ENCODE measurements around the gene NSMF. TPM values are rescaled to one million over a fixed set of nuclear protein-coding genes. Genes with fewer than 3 reads are reported as not detected.

Gene NSMF
- total RNA-seq, 3 donors from 2014 or later (not counting 1 experiment from before 2014, with no cell fraction given) = 78.1 to 111 (median 87.8) TPM

DNA sequence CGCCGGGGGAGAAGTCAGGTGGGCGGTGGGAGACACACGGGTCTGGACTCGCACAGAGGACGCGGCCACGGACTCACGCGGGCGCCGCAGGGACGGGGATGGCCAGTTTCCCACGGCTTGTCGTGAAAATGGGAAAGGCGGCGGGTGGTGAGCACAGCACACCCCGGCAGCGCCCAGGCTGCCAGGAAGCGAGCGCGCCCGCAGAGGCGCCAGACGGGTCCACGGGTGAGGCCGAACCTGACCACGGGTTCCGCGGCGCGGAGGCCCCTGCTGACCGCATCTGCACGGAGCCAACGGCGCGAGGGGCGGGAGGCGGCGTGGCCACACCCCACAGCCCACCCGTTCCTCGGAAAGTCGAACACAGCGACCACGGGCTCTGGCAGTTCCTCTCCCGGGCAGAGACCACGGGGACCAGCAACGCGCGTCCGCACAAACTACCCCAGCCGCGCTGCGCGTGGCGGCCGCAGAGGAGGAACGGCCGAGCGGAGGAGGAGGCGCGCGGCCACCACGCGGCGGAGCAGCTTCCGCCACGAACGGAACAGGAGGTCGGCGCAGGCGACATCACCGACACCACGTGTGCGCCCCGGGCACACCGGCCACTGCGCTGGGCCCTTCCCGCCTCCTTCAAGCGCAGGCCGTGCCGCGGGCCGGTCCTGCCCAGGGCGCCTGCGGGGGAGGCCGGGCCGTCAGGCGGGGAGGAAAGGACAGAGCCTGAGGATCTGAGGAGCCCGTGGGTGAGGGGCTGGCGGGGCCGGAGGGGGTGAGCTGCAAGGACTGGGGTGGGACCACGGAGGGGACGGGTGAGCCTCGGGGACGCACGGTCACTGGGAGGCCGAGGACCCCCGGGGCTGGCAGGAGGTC lies 41.7 kb downstream of the NSMF start:
- Histone ChIP-seq H3K27ac (ENCODE audit: low read length) (no peak overlapping the region), H3K4me3 (ENCODE audit: low read length) (no peak overlapping the region), H3K27me3 (ENCODE audit: control insufficient read depth, insufficient read depth, low read length) (no peaks in the 10 kb centered on the region), H3K9me3 (ENCODE audit: control insufficient read depth, insufficient read depth, low read length) (no peaks in the 10 kb centered on the region), H3K4me1 (ENCODE audit: control insufficient read depth, insufficient read depth, low read length) (peaks cover 22% of the 10 kb centered on the region), H3K36me3 (ENCODE audit: control insufficient read depth, insufficient read depth, low read length) (no peaks in the 10 kb centered on the region)
- peak overlapping the region; percentile 50 for H3K4me3 Mint-ChIP-seq
- DNase-seq = peak in 1 of 2 donors; percentile 35
- H3K9me3 Mint-ChIP-seq = no peaks in the 10 kb centered on the region
- H3K27me3 Mint-ChIP-seq (ENCODE audit: low read depth in 2 of 2) = no peaks in the 10 kb centered on the region
- H3K36me3 Mint-ChIP-seq = no peaks in the 10 kb centered on the region
- WGBS (ENCODE audit: insufficient coverage) = 81% methylated on average over 99 of the region's 99 CpGs
- intact Hi-C loops (cut with micrococcal nuclease) = no loop called here
- no peak overlapping the region for H3K27ac Mint-ChIP-seq
- TF ChIP-seq, protein P1, sequence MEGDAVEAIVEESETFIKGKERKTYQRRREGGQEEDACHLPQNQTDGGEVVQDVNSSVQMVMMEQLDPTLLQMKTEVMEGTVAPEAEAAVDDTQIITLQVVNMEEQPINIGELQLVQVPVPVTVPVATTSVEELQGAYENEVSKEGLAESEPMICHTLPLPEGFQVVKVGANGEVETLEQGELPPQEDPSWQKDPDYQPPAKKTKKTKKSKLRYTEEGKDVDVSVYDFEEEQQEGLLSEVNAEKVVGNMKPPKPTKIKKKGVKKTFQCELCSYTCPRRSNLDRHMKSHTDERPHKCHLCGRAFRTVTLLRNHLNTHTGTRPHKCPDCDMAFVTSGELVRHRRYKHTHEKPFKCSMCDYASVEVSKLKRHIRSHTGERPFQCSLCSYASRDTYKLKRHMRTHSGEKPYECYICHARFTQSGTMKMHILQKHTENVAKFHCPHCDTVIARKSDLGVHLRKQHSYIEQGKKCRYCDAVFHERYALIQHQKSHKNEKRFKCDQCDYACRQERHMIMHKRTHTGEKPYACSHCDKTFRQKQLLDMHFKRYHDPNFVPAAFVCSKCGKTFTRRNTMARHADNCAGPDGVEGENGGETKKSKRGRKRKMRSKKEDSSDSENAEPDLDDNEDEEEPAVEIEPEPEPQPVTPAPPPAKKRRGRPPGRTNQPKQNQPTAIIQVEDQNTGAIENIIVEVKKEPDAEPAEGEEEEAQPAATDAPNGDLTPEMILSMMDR (IDR thresholded peaks at IDR 0.05) = no peak
- H3K4me1 Mint-ChIP-seq = peaks cover 0 to 7% of the 10 kb centered on the region in 2 donors
- ATAC-seq = peak in 2 of 3 donors; percentile 40 to 82

DNA sequence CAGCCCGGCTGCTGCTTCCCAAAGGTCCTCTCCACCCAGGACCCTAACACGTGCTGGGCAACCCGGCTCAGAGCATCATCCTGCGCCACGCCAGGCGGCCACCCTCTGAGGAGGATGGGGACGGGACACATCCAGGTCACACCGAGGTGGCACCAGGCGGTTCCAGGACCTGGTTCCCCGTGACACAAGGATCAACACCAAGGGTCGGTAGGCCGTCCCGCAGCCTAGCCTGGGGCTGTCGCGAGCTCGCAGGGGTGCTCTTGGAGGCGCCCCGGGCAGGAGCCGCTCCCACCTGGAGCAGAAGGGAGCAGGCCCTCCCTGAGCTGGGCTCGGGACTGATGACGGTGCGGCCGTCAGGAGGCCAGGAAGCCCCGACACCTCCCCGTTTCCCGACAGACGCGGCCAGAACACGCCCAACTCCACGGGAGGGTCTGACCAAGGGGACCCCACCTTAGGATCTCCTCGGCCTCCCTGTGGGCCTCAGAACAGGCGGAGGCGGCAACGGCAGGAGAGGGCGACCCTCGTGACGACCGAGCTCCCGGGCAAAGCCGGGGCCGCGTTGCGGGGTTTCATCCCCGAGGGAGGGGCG lies 42.5 kb downstream of the NSMF start:
- 93% methylated on average over 45 of the region's 45 CpGs for WGBS (ENCODE audit: insufficient coverage)
- H3K4me1 ChIP-seq (ENCODE audit: control insufficient read depth, insufficient read depth, low read length) = peaks cover 24% of the 10 kb centered on the region
- Mint-ChIP-seq H3K9me3 (no peaks in the 10 kb centered on the region), H3K4me3 (no peak overlapping the region), H3K27ac (no peak overlapping the region), H3K36me3 (no peaks in the 10 kb centered on the region), H3K4me1 (peaks cover 0 to 13% of the 10 kb centered on the region in 2 donors), H3K27me3 (ENCODE audit: low read depth in 2 of 2) (no peaks in the 10 kb centered on the region)
- no peak overlapping the region for H3K4me3 ChIP-seq (ENCODE audit: low read length)
- H3K27me3 ChIP-seq (ENCODE audit: control insufficient read depth, insufficient read depth, low read length) = no peaks in the 10 kb centered on the region
- ATAC-seq = peak in 1 of 3 donors; percentile 9
- H3K36me3 ChIP-seq (ENCODE audit: control insufficient read depth, insufficient read depth, low read length) = no peaks in the 10 kb centered on the region
- DNase-seq = no peak
- intact Hi-C loops (cut with micrococcal nuclease) = no loop called here
- no peaks in the 10 kb centered on the region for H3K9me3 ChIP-seq (ENCODE audit: control insufficient read depth, insufficient read depth, low read length)
- H3K27ac ChIP-seq (ENCODE audit: low read length) = no peak overlapping the region
- TF ChIP-seq, protein P1 (IDR thresholded peaks at IDR 0.05) = no peak

DNA sequence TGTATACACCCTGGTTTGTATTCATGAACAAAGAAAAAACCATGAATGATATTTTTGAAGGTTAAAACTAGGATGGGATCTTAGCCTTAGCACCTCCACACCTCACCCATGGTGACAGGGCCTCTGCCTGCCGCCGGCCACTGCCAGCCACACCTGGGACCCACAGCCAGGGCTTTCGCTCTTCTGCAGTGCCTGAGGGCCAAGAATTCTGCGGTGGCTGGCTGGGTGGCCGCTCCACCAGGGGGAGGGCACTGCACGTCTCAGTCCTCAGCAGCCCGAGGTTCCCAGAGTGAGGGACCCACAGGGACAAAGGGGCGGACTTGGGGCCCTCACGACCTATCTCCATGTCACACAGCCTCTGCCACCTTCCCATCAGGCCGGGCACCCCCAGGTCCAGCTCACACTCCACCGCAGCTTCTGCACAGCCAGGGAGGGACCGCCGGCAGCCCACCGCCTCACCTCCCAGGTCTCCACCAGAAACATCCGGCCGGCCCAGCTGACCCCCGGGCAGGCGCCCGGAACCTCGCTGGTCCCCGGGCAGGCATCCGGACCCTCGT lies 43.0 kb downstream of the NSMF start:
- DNase-seq (no peak), ATAC-seq (no peak)
- WGBS (ENCODE audit: insufficient coverage) = 96% methylated on average over 23 of the region's 23 CpGs
- H3K27ac Mint-ChIP-seq = no peak overlapping the region
- H3K4me3 Mint-ChIP-seq = no peak overlapping the region
- no peaks in the 10 kb centered on the region for H3K36me3 ChIP-seq (ENCODE audit: control insufficient read depth, insufficient read depth, low read length)
- no peaks in the 10 kb centered on the region for H3K27me3 ChIP-seq (ENCODE audit: control insufficient read depth, insufficient read depth, low read length)
- no peaks in the 10 kb centered on the region for H3K36me3 Mint-ChIP-seq
- no peak overlapping the region for H3K4me3 ChIP-seq (ENCODE audit: low read length)
- H3K9me3 ChIP-seq (ENCODE audit: control insufficient read depth, insufficient read depth, low read length) = no peaks in the 10 kb centered on the region
- H3K4me1 ChIP-seq (ENCODE audit: control insufficient read depth, insufficient read depth, low read length) = peaks cover 25% of the 10 kb centered on the region
- H3K4me1 Mint-ChIP-seq = peaks cover 1 to 19% of the 10 kb centered on the region in 2 donors
- TF ChIP-seq, protein P1 (IDR thresholded peaks at IDR 0.05) = no peak
- no peaks in the 10 kb centered on the region for H3K27me3 Mint-ChIP-seq (ENCODE audit: low read depth in 2 of 2)
- no peaks in the 10 kb centered on the region for H3K9me3 Mint-ChIP-seq
- H3K27ac ChIP-seq (ENCODE audit: low read length) = no peak overlapping the region
- intact Hi-C loops (cut with micrococcal nuclease) = no loop called here
